Kasumi-1 (cell line): ENCODE results near the gene KCNK5.

Source experiments
- DNase-seq, 2 experiments: peaks; one replicate each; lab custom pipeline; 2025; lab: John Stamatoyannopoulos, UW

Gene KCNK5

GRCh38 chr6:39240155-39240757 is 11.0 kb upstream of the KCNK5 start:
- DNase-seq = no peak

- no peak for DNase-seq
These were observed 10.4 kb upstream of the KCNK5 start for GRCh38 chr6:39239527-39240154.

- DNase-seq = no peak
These were observed 7.5 kb upstream of the KCNK5 start for GRCh38 chr6:39236742-39237141.

GRCh38 chr6:39233333-39233732 is 4.1 kb upstream of the KCNK5 start:
- no peak for DNase-seq

GRCh38 chr6:39231521-39232243 is 2.4 kb upstream of the KCNK5 start:
- DNase-seq = no peak

- DNase-seq = no peak
These were observed 1.4 kb upstream of the KCNK5 start for GRCh38 chr6:39230654-39231035.

- DNase-seq = no peak
These were observed 934 bp downstream of the KCNK5 start for GRCh38 chr6:39228111-39228971.

GRCh38 chr6:39227476-39227875 is 1.8 kb downstream of the KCNK5 start:
- no peak for DNase-seq

- no peak for DNase-seq
These were observed 2.5 kb downstream of the KCNK5 start for GRCh38 chr6:39226639-39227329.

GRCh38 chr6:39225946-39226437 is 3.3 kb downstream of the KCNK5 start:
- peak; percentile 94 to 96 for DNase-seq

- DNase-seq = no peak
These were observed 3.7 kb downstream of the KCNK5 start for GRCh38 chr6:39225543-39225942.

GRCh38 chr6:39224523-39225182 is 4.6 kb downstream of the KCNK5 start:
- no peak for DNase-seq

GRCh38 chr6:39224011-39224410 is 5.3 kb downstream of the KCNK5 start:
- DNase-seq = no peak

- no peak for DNase-seq
These were observed 5.7 kb downstream of the KCNK5 start for GRCh38 chr6:39223555-39223954.

- no peak for DNase-seq
These were observed 6.2 kb downstream of the KCNK5 start for GRCh38 chr6:39223061-39223460.

GRCh38 chr6:39221779-39222641 is 7.3 kb downstream of the KCNK5 start:
- no peak for DNase-seq

- DNase-seq = no peak
These were observed 8.2 kb downstream of the KCNK5 start for GRCh38 chr6:39221115-39221514.

- peak; percentile 67 to 75 for DNase-seq
These were observed 10.3 kb downstream of the KCNK5 start for GRCh38 chr6:39218868-39219567.

- DNase-seq = no peak
These were observed 12.0 kb downstream of the KCNK5 start for GRCh38 chr6:39217177-39217864.
